Nephron (organoid): Measurements from ENCODE around the gene APLP1.

Experiments used
- H3K27ac Mint-ChIP-seq, 3 experiments: 2 replicates each; pipeline ENCODE4 v1.8.0; 2020; ENCODE audit warnings: mixed read lengths in 3 of 3, mild to moderate bottlenecking in 2 of 3, moderate library complexity in 1 of 3
- H3K27me3 Mint-ChIP-seq: 2 replicates; pipeline ENCODE4 v1.8.0; 2021; ENCODE audit warnings: low read depth, mild to moderate bottlenecking, moderate library complexity, mixed read lengths
- H3K36me3 Mint-ChIP-seq: 2 replicates; pipeline ENCODE4 v1.8.0; 2020; ENCODE audit warnings: low read depth, mixed read lengths
- H3K4me1 Mint-ChIP-seq: 2 replicates; pipeline ENCODE4 v1.8.0; 2020; ENCODE audit warnings: mixed read lengths
- H3K4me3 Mint-ChIP-seq, 3 experiments: 2 replicates each; pipeline ENCODE4 v1.8.0; 2020; ENCODE audit warnings: mild to moderate bottlenecking in 3 of 3, mixed read lengths in 3 of 3, moderate library complexity in 2 of 3
- H3K9me3 Mint-ChIP-seq: 2 replicates; pipeline ENCODE4 v1.8.0; 2020; ENCODE audit warnings: mixed read lengths
- CTCF ChIP-seq, 3 experiments: fragments of 200-600 bp; sonication (generic); IDR thresholded peaks; one replicate each; pipeline ENCODE4 v1.5.0; 2021; ENCODE audit warnings: antibody characterized with exemption in 3 of 3; ENCODE audit not compliant: unreplicated experiment in 3 of 3

The APLP1 gene

DNA sequence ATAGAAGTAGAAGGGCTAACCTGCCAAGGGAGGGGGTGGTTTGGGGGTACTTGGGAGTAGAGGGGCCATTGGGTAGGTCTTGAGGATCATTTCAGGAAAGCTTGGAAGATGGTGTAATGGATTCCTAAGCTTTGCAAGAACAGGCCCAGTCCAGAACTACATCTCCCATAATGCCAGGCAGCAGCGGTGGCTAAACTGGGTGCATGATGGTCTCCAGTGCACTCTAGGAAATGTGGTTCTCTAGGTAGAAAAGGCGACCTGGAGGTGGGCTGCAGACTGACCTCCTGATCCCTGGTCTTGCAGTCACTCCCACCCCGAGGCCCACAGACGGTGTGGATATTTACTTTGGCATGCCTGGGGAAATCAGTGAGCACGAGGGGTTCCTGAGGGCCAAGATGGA, 3.8 kb downstream of the APLP1 start:
- Mint-ChIP-seq H3K27me3 (peaks cover 14% of the 10 kb centered on the region), H3K27ac (no peak overlapping the region), H3K36me3 (peaks cover 29% of the 10 kb centered on the region), H3K4me3 (no peak overlapping the region), H3K9me3 (no peaks in the 10 kb centered on the region), H3K4me1 (peaks cover 5% of the 10 kb centered on the region)
- TF ChIP-seq CTCF (IDR thresholded peaks at IDR 0.05; ENCODE audit: unreplicated experiment in 3 of 3), result no peak

DNA sequence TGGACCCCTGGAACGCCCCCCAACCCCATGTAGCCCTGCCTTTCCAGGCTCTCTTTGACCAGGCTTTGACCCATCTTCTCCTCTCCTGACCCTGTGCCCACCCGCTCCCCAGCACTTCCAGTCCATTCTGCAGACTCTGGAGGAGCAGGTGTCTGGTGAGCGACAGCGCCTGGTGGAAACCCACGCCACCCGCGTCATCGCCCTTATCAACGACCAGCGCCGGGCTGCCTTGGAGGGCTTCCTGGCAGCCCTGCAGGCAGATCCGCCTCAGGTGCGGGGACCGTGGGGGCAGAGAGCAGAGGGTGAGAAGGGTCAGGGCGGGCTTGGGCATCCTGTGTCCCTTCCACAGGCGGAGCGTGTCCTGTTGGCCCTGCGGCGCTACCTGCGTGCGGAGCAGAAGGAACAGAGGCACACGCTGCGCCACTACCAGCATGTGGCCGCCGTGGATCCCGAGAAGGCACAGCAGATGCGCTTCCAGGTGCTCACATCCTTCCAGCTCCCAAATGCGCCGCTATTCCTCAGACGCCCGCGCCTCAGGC, 6.1 kb downstream of the APLP1 start:
- Mint-ChIP-seq H3K9me3 (no peaks in the 10 kb centered on the region), H3K27ac (no peak overlapping the region), H3K27me3 (peaks cover 9% of the 10 kb centered on the region), H3K4me3 (no peak overlapping the region), H3K36me3 (peaks cover 33% of the 10 kb centered on the region), H3K4me1 (peaks cover 6% of the 10 kb centered on the region)
- no peak for TF ChIP-seq CTCF (IDR thresholded peaks at IDR 0.05; ENCODE audit: unreplicated experiment in 3 of 3)

GRCh38 chr19:35879068-35879467, 10.7 kb downstream of the APLP1 start:
- Mint-ChIP-seq H3K27ac (no peak overlapping the region), H3K4me1 (peaks cover 6% of the 10 kb centered on the region), H3K4me3 (no peak overlapping the region), H3K36me3 (peaks cover 23% of the 10 kb centered on the region), H3K27me3 (peaks cover 5% of the 10 kb centered on the region), H3K9me3 (no peaks in the 10 kb centered on the region)
- no peak for TF ChIP-seq CTCF (IDR thresholded peaks at IDR 0.05; ENCODE audit: unreplicated experiment in 3 of 3)

- Mint-ChIP-seq H3K4me3 (no peak overlapping the region), H3K27ac (peak overlapping the region in 1 of 3 experiments; percentile 30), H3K36me3 (peaks cover 20% of the 10 kb centered on the region), H3K4me1 (peaks cover 6% of the 10 kb centered on the region), H3K27me3 (peaks cover 5% of the 10 kb centered on the region), H3K9me3 (no peaks in the 10 kb centered on the region)
- TF ChIP-seq CTCF (IDR thresholded peaks at IDR 0.05; ENCODE audit: unreplicated experiment in 3 of 3), result no peak
Measured at GRCh38 chr19:35879770-35880317, 11.5 kb downstream of the APLP1 start.

DNA sequence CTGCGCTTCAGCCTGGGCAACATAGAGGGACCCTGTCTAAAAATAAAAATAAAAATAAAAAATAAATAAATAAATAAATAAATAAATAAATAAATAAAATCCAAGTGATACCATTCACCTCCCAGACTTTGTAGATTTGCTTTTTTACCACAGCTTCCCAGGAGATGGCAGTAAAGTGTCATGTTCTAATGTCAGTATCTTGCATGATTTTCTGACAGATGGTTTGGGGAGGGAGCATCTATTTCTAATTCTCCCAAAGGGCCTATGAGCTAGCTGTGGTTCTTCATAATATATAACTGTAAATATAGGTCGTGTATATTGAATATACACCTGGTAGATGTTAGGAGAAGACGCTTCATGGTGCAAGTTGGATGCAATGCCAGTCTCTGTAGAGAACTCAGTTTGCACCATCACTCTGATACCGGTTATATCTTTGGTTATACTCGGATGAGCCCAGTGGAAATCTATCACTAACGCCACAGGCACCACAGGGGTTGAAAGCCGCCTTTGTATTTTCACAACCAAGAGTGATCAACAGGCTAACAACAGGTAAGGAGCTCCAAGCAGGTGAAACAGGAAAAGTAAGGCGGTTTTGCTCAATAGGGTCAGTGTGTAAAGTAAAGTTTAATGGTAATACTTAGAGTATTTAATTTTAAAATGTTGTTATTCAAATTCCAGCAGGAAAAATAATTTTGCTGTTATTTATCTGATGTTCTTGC, 13.9 kb downstream of the APLP1 start:
- Mint-ChIP-seq H3K27me3 (peaks cover 4% of the 10 kb centered on the region), H3K9me3 (no peaks in the 10 kb centered on the region), H3K4me1 (peaks cover 6% of the 10 kb centered on the region), H3K27ac (no peak overlapping the region), H3K36me3 (peaks cover 11% of the 10 kb centered on the region), H3K4me3 (no peak overlapping the region)
- peak; percentile 50 to 63 (median 61) for TF ChIP-seq CTCF (IDR thresholded peaks at IDR 0.05; ENCODE audit: unreplicated experiment in 3 of 3)
